Measurements from ENCODE around the gene MMP11. TPM values are rescaled to one million over a fixed set of nuclear protein-coding genes. Genes with fewer than 3 reads are reported as not detected.

Gene MMP11
- total and polyA plus RNA-seq, 2 donors: 3.8 to 3.9 TPM

DNA sequence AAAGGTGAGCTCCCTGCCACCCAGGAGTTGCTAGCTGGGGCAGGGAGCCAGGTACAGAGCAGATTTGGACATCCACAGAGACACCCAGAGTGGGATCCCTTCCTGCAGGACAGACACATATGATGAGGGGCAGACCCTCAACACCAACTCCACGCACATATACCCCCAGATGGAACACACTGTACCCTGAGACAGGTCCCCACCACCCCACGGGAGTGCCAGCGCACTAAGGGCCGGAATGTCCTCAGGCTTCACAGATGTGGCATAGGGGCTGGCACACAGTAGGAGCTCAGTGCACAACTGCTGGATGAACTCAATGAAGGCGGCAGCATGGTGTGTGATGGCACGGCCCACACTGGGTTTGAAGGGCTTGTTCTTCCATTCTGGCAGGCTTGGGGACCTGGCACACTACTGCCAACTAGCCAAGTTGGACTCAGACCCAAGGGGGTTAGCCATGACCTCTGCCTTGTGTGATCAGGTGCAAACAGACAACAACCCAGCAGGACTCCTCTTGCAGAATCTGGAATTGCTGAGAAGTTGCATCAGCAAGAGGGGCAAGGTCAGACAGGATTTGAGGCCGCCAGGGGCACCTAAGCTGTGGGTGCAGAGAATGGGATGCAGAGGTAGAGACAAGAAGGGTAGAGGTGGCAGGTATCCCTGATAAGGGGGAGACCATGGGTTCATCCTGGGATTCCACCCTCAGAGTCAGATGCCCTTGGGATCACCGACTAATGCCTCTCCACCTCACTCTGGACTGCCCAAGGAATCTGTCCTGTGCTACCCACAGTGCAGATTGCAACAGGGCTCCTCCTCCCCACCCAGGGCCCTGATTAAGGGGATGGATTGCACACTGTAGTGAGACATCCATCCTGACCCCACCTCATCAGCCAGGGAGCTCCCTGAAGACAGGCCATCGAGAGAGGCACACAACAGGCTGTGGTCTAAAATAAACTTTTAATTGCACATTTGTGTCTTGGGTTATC, 7.5 kb upstream of the MMP11 start:
- H3K9me3 ChIP-seq (ENCODE audit: control insufficient read depth in 2 of 2, insufficient read depth in 1 of 2, low read length in 1 of 2): peaks cover 0 to 9% of the 10 kb centered on the region in 2 donors
- 98% methylated on average over 9 of the region's 9 CpGs for WGBS
- no peaks in the 10 kb centered on the region for H3K27me3 ChIP-seq (ENCODE audit: control insufficient read depth in 2 of 2, insufficient read depth in 1 of 2, low read length in 1 of 2)
- peaks cover 0 to 3% of the 10 kb centered on the region in 2 donors for H3K36me3 ChIP-seq (ENCODE audit: control insufficient read depth in 2 of 2, insufficient read depth in 2 of 2, low read length in 1 of 2)
- no peak for DNase-seq (ENCODE audit: low read depth in 6 of 9, low spot score in 9 of 9)
- no peak overlapping the region for H3K4me3 ChIP-seq (ENCODE audit: low read length in 2 of 2)
- H3K4me1 ChIP-seq (ENCODE audit: control insufficient read depth in 2 of 2, insufficient read depth in 2 of 2, low read length in 2 of 2): peaks cover 34 to 68% of the 10 kb centered on the region in 2 donors
- H3K27ac ChIP-seq (ENCODE audit: low read depth in 1 of 2, low read length in 1 of 2): no peak overlapping the region

DNA sequence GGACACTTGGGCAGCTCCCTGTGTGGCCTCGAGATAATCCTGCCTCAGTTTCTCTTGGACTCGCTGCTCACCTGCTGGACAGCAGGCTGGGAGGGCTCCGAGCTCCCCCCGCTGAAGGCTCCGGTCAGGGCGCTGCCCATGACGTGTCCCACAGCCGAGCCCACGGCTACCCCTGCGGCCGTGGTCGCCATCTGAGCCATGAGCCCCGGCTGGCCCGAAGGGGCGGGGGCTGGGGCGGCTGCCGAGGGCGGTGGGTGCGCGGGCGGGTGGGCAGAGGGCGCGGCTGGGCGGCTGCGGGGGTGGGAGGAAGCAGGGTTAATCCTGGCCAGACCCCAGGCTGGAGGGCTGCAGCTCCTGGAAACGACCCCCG, 5.4 kb upstream of the MMP11 start:
- H3K36me3 ChIP-seq (ENCODE audit: control insufficient read depth in 2 of 2, insufficient read depth in 2 of 2, low read length in 1 of 2): peaks cover 0 to 3% of the 10 kb centered on the region in 2 donors
- peak overlapping the region; percentile 63 to 72 for H3K4me3 ChIP-seq (ENCODE audit: low read length in 2 of 2)
- peaks cover 0 to 9% of the 10 kb centered on the region in 2 donors for H3K9me3 ChIP-seq (ENCODE audit: control insufficient read depth in 2 of 2, insufficient read depth in 1 of 2, low read length in 1 of 2)
- H3K27me3 ChIP-seq (ENCODE audit: control insufficient read depth in 2 of 2, insufficient read depth in 1 of 2, low read length in 1 of 2): peaks cover 0 to under 1% of the 10 kb centered on the region in 2 donors
- WGBS: 15% methylated on average over 27 of the region's 27 CpGs
- H3K27ac ChIP-seq (ENCODE audit: low read depth in 1 of 2, low read length in 1 of 2): no peak overlapping the region
- peaks cover 39 to 83% of the 10 kb centered on the region in 2 donors for H3K4me1 ChIP-seq (ENCODE audit: control insufficient read depth in 2 of 2, insufficient read depth in 2 of 2, low read length in 2 of 2)
- DNase-seq (ENCODE audit: low read depth in 6 of 9, low spot score in 9 of 9): no peak

DNA sequence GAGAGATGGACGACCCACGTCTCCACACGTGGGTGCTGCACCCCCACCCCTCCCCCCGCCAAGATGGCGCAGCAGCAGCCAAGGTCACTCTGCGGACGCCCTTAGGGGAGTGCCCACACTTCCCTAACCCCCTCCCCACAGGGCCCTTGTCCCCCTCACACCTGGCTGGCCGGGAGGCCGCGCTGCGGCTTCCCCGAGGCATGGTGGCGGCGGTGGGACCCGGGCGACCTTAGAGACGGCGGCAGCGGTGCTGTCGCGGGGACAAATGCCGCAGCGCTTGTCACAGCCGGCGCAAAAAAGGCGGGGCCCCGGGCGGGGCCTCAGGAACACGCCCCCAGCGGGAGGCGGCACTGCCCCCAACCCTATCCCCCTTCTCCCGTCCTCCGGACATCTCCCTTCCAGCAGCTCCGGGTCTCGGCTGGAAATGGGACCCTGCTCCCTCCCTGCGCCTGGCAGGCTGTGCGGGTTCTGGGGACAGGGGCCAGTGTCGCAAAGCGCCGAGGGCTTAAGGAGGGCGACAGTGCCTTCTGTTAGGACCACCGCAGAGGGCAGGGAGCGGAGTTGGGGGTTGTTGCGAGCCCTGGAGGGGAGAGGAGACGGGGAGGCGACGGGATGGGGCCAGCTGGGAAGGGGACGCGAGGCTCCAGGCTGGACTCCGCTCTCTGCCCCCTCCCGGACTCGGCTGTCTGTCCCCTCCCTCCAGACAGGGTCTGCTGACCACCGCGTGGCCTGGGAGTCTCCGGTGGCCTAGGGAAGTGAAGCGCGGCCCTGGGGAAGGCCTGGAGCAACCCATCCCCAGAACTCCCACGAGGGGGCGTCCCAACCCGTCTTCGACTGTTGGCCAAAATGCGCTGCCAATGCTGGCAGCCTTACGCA, 4.7 kb upstream of the MMP11 start, which contains the start of gene CHCHD10:
Gene CHCHD10, minus strand, starts transcription at position 300 of the 876 bp plus-strand sequence. Its CDS starts 98 bp downstream, at position 202.
- H3K36me3 ChIP-seq (ENCODE audit: control insufficient read depth in 2 of 2, insufficient read depth in 2 of 2, low read length in 1 of 2): peaks cover 0 to 3% of the 10 kb centered on the region in 2 donors
- H3K4me3 ChIP-seq (ENCODE audit: low read length in 2 of 2): peak within 1 kb of the TSS; percentile 63 to 72
- H3K4me1 ChIP-seq (ENCODE audit: control insufficient read depth in 2 of 2, insufficient read depth in 2 of 2, low read length in 2 of 2): peaks cover 37 to 80% of the 10 kb centered on the region in 2 donors
- peak in 5 of 9 donors; percentile 68 to 88 (median 79) for DNase-seq (ENCODE audit: low read depth in 6 of 9, low spot score in 9 of 9)
- peak within 1 kb of the TSS; percentile 69 to 71 for H3K27ac ChIP-seq (ENCODE audit: low read depth in 1 of 2, low read length in 1 of 2)
- H3K9me3 ChIP-seq (ENCODE audit: control insufficient read depth in 2 of 2, insufficient read depth in 1 of 2, low read length in 1 of 2): peaks cover 0 to 8% of the 10 kb centered on the region in 2 donors
- H3K27me3 ChIP-seq (ENCODE audit: control insufficient read depth in 2 of 2, insufficient read depth in 1 of 2, low read length in 1 of 2): peaks cover 0 to 3% of the 10 kb centered on the region in 2 donors
- 1% methylated on average over 63 of the region's 63 CpGs for WGBS

DNA sequence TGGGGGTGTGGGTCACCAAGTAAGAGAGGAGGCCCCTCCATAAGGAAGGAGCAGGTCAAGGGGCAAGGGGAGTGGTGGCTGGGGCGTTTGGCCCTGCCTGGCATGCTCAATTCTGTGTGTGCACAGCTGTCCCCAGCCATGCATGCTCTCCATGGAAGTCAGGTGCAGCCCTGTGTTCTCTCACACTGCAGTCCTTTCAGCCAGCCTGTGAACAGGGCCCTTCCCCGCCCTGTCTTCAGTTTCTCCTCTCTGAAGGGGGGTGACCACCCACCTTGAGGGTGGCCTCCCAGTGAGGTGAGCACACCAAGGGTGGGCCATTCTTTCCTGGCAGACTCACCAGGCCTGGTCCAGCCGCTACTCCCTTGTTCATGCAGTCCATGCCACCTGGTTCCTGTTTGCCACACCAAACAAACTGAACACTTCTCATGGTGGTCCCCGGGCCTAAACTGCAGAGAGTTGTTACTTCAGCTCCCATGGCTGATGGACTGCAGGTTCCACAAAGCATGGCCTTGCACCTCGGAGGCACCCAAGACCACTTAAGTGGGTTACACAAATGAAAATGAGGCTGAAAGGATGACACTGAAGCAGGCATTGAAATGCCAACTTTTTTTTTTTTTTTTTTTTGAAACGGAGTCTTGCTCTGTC, 3.2 kb upstream of the MMP11 start:
- Histone ChIP-seq H3K36me3 (ENCODE audit: control insufficient read depth in 2 of 2, insufficient read depth in 2 of 2, low read length in 1 of 2) (peaks cover 0 to 3% of the 10 kb centered on the region in 2 donors), H3K9me3 (ENCODE audit: control insufficient read depth in 2 of 2, insufficient read depth in 1 of 2, low read length in 1 of 2) (peaks cover 0 to 5% of the 10 kb centered on the region in 2 donors), H3K27ac (ENCODE audit: low read depth in 1 of 2, low read length in 1 of 2) (no peak overlapping the region), H3K4me3 (ENCODE audit: low read length in 2 of 2) (no peak overlapping the region), H3K4me1 (ENCODE audit: control insufficient read depth in 2 of 2, insufficient read depth in 2 of 2, low read length in 2 of 2) (peaks cover 27 to 79% of the 10 kb centered on the region in 2 donors), H3K27me3 (ENCODE audit: control insufficient read depth in 2 of 2, insufficient read depth in 1 of 2, low read length in 1 of 2) (peaks cover 0 to 11% of the 10 kb centered on the region in 2 donors)
- no peak for DNase-seq (ENCODE audit: low read depth in 6 of 9, low spot score in 9 of 9)
- 71% methylated on average over 6 of the region's 6 CpGs for WGBS

DNA sequence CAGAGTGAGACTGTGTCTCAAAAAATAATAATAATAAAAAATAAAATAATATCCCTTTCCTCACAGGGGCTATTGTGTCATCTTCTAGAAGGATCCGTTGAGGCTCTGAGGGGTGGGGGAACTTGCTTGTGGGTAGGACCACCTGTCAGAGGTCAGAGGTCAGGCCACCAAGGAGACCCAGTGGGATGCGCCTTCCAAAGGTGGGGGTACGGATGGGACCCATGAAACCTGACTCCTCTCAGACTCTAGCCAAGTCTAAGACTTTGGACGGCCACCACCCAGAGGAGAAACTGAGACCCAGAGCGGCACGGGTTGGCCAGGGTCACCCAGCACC, 367 bp upstream of the MMP11 start:
- peaks cover 18 to 70% of the 10 kb centered on the region in 2 donors for H3K4me1 ChIP-seq (ENCODE audit: control insufficient read depth in 2 of 2, insufficient read depth in 2 of 2, low read length in 2 of 2)
- H3K27ac ChIP-seq (ENCODE audit: low read depth in 1 of 2, low read length in 1 of 2): peak overlapping the region in 1 of 2 donors; percentile 22
- peak overlapping the region; percentile 40 to 73 for H3K4me3 ChIP-seq (ENCODE audit: low read length in 2 of 2)
- H3K36me3 ChIP-seq (ENCODE audit: control insufficient read depth in 2 of 2, insufficient read depth in 2 of 2, low read length in 1 of 2): no peaks in the 10 kb centered on the region
- H3K27me3 ChIP-seq (ENCODE audit: control insufficient read depth in 2 of 2, insufficient read depth in 1 of 2, low read length in 1 of 2): peaks cover 0 to 11% of the 10 kb centered on the region in 2 donors
- DNase-seq (ENCODE audit: low read depth in 6 of 9, low spot score in 9 of 9): no peak
- peaks cover 0 to 5% of the 10 kb centered on the region in 2 donors for H3K9me3 ChIP-seq (ENCODE audit: control insufficient read depth in 2 of 2, insufficient read depth in 1 of 2, low read length in 1 of 2)
- 45% methylated on average over 6 of the region's 6 CpGs for WGBS

DNA sequence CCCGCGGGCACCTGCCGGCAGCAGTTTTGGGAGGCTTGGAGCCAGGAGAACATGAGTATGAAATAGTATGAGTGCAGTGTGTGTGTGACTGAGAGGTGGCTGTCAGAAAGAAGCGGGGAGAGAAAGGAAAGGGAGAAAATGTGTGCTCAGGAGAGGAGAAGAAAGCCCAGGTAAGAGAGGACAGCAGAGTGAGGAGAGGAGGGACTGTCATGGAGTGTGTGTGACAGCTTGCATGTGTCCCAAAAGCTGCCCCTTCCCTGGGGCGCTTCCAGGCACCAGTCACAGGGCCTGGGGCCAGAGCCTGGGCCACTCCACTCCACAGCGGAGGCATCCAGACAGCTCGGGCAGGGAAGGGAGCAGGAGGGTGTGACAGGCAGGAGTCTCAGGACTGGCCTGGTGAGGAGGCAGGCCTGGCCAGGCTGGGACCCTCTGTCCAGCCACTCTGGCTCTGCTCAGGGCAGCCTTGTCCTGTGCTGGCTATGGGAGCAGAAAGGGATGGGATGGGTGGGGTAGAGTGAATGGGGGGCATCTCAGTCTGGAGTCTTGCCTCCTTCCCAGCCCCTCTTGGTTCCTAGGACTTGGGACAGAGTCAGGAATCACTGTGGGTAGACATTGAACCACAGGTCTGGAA, 949 bp downstream of the MMP11 start:
- WGBS: 86% methylated on average over 7 of the region's 7 CpGs
- Histone ChIP-seq H3K27me3 (ENCODE audit: control insufficient read depth in 2 of 2, insufficient read depth in 1 of 2, low read length in 1 of 2) (peaks cover 0 to 11% of the 10 kb centered on the region in 2 donors), H3K9me3 (ENCODE audit: control insufficient read depth in 2 of 2, insufficient read depth in 1 of 2, low read length in 1 of 2) (peaks cover 0 to 5% of the 10 kb centered on the region in 2 donors), H3K27ac (ENCODE audit: low read depth in 1 of 2, low read length in 1 of 2) (no peak overlapping the region), H3K36me3 (ENCODE audit: control insufficient read depth in 2 of 2, insufficient read depth in 2 of 2, low read length in 1 of 2) (no peaks in the 10 kb centered on the region), H3K4me1 (ENCODE audit: control insufficient read depth in 2 of 2, insufficient read depth in 2 of 2, low read length in 2 of 2) (peaks cover 13 to 72% of the 10 kb centered on the region in 2 donors), H3K4me3 (ENCODE audit: low read length in 2 of 2) (peak overlapping the region; percentile 44 to 73)
- DNase-seq (ENCODE audit: low read depth in 6 of 9, low spot score in 9 of 9): no peak

DNA sequence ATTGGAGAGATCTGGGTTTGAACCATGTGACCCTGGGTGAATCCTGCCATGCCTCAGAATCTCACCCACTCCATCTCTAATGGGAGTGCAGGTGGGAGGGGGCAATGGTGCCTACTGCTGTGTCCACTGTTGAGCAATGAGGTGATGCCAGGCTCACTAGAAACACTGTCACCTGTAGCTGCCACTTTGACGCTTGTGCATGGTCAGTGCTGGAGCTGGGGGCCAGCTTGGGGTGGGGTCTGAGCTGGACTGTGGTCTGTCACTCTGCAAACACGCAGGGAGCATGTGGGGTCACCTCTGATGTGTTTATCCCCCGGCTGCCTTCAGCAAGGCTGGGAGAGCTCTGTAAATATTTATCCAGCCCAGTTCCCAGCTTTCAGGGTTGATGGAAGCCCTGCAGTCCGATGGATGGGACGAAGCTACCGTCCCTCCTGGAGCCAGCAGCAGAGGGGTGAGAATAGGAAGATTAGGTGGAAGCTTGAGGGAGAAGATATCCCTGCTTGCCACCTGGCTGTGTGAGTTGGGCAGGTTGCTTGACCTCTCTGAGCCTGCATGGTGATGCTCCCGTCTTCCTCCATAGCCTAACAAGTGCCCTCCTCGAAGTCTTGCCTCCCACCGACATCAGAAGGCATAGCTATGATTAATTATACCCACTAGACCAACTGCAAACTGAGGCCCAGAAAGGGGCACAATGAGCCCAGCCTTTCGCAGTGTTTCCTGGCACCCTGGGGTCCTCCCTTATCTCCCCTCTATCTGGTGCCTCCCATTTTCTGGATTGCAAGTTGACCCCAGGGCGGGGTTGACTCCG, 1.7 kb downstream of the MMP11 start:
- peaks cover 0 to 2% of the 10 kb centered on the region in 2 donors for H3K9me3 ChIP-seq (ENCODE audit: control insufficient read depth in 2 of 2, insufficient read depth in 1 of 2, low read length in 1 of 2)
- no peaks in the 10 kb centered on the region for H3K36me3 ChIP-seq (ENCODE audit: control insufficient read depth in 2 of 2, insufficient read depth in 2 of 2, low read length in 1 of 2)
- H3K27ac ChIP-seq (ENCODE audit: low read depth in 1 of 2, low read length in 1 of 2): no peak overlapping the region
- H3K4me1 ChIP-seq (ENCODE audit: control insufficient read depth in 2 of 2, insufficient read depth in 2 of 2, low read length in 2 of 2): peaks cover 13 to 66% of the 10 kb centered on the region in 2 donors
- DNase-seq (ENCODE audit: low read depth in 6 of 9, low spot score in 9 of 9): no peak
- WGBS: 96% methylated on average over 12 of the region's 12 CpGs
- H3K4me3 ChIP-seq (ENCODE audit: low read length in 2 of 2): no peak overlapping the region
- peaks cover 0 to 11% of the 10 kb centered on the region in 2 donors for H3K27me3 ChIP-seq (ENCODE audit: control insufficient read depth in 2 of 2, insufficient read depth in 1 of 2, low read length in 1 of 2)

Measured in thymus (tissue), 11 donors.